GM12878 (cell line): ENCODE data around the gene LRP1B. TPM values are rescaled to one million over a fixed set of nuclear protein-coding genes. Genes with fewer than 3 reads are reported as not detected.
A peak's percentile ranks its signal among the peaks of the same experiment; 100 is the strongest.

Source experiments
- ATAC-seq: fragments of 200-7000 bp; cut with Tn5 transposase; 3 replicates; pipeline ENCODE4 v1.9.1; 2020; ENCODE audit warnings: mild to moderate bottlenecking, moderate library complexity
- BruUV-seq: library from RNA; stranded (reverse); fragments of 400-500 nt; replicated peaks from 2 replicates; lab custom pipeline; 2021; lab: Mats Ljungman, UMichigan
- CTCF ChIA-PET: fragments of 300-600 bp; sonication (Branson Sonifier 250); formaldehyde crosslinking; extraction: SDS; loops from one replicate; lab custom pipeline; 2021; ENCODE audit warnings: inconsistent platforms; lab: Yijun Ruan, JAX
- POLR2A ChIA-PET: fragments of 350-600 bp; formaldehyde crosslinking; extraction: SDS; loops from one replicate; lab custom pipeline; 2021; ENCODE audit warnings: inconsistent platforms; lab: Charles Lee
- RAD21 ChIA-PET: fragments of 300-600 bp; sonication (Branson Sonifier 250); formaldehyde crosslinking; loops from one replicate; lab custom pipeline; 2023; ENCODE audit warnings: antibody characterized with exemption; ENCODE audit not compliant: unreplicated experiment; lab: Charles Lee
- SMC1A ChIA-PET: fragments of 300-600 bp; sonication (Branson Sonifier 250); formaldehyde crosslinking; loops from one replicate; lab custom pipeline; 2023; ENCODE audit not compliant: unreplicated experiment, uncharacterized antibody; lab: Charles Lee
- DNase-seq: peaks from one replicate; pipeline ENCODE4 v3.0.0-alpha.2; 2011; ENCODE audit warnings: low read depth, low spot score
- FAIRE-seq: peaks from 3 replicates; lab custom pipeline; 2011; peaks lifted over from hg19 to GRCh38; lab: Jason Lieb, UNC
- H2AFZ ChIP-seq: 2 replicates; pipeline ENCODE4 v1.6.0; 2011; ENCODE audit warnings: low read depth, low read length, control low read depth; ENCODE audit not compliant: control insufficient read depth
- H3K27ac ChIP-seq: 2 replicates; pipeline ENCODE4 v1.5.1; 2011; ENCODE audit warnings: control low read depth; ENCODE audit not compliant: control insufficient read depth, insufficient read depth
- H3K27me3 ChIP-seq, 2 experiments: replicated peaks in 1 of 2; 2 replicates each; pipeline versions ENCODE4 v1.6.0 to v1.6.1; 2011; ENCODE audit warnings: low read length in 1 of 2; ENCODE audit not compliant: control insufficient read depth in 2 of 2, insufficient read depth in 2 of 2
- H3K36me3 ChIP-seq, 2 experiments: 2 replicates each; pipeline ENCODE4 v1.5.1; 2011; ENCODE audit warnings: low read length in 1 of 2; ENCODE audit not compliant: control insufficient read depth in 2 of 2, insufficient read depth in 2 of 2
- H3K4me1 ChIP-seq: 2 replicates; pipeline ENCODE4 v1.6.1; 2011; ENCODE audit warnings: mild to moderate bottlenecking, low read length, moderate library complexity, mixed read lengths; ENCODE audit not compliant: control insufficient read depth, insufficient read depth
- H3K4me2 ChIP-seq: 2 replicates; pipeline ENCODE4 v1.6.0; 2011; ENCODE audit warnings: control low read depth; ENCODE audit not compliant: control insufficient read depth, insufficient read depth
- H3K4me3 ChIP-seq: fragments of 200-600 bp; sonication (generic); 2 replicates; pipeline ENCODE4 v1.5.1; 2016
- H3K79me2 ChIP-seq: 2 replicates; pipeline ENCODE4 v1.6.0; 2011; ENCODE audit warnings: low read length; ENCODE audit not compliant: control insufficient read depth, insufficient read depth
- H3K9ac ChIP-seq: 2 replicates; pipeline ENCODE4 v1.8.0; 2011; ENCODE audit warnings: low read length, control low read depth, mixed read lengths; ENCODE audit not compliant: control insufficient read depth, insufficient read depth
- H3K9me3 ChIP-seq: replicated peaks from 3 replicates; pipeline ENCODE4 v1.5.1; 2011; ENCODE audit warnings: mild to moderate bottlenecking, low read length; ENCODE audit not compliant: control insufficient read depth, insufficient read depth
- H4K20me1 ChIP-seq: 2 replicates; pipeline ENCODE4 v1.6.0; 2011; ENCODE audit not compliant: control insufficient read depth, insufficient read depth
- BACH1 ChIP-seq: fragments of 450-650 bp; IDR thresholded peaks from 2 replicates; pipeline ENCODE4 v1.6.1; 2017; ENCODE audit warnings: mild to moderate bottlenecking, borderline replicate concordance
- CBFB ChIP-seq: IDR thresholded peaks from 2 replicates; pipeline ENCODE4 v1.6.1; 2016; ENCODE audit warnings: antibody characterized with exemption, low read depth
- RUNX3 ChIP-seq: IDR thresholded peaks from 2 replicates; pipeline ENCODE4 v1.6.1; 2012; ENCODE audit warnings: low read length, inconsistent platforms
- SMC3 ChIP-seq: IDR thresholded peaks from 2 replicates; pipeline ENCODE4 v1.6.1; 2011; ENCODE audit warnings: low read length, improper control_type of control experiment, borderline replicate concordance
- ZSCAN29 ChIP-seq: fragments of 450-650 bp; IDR thresholded peaks from 2 replicates; pipeline ENCODE4 v1.6.1; 2017; ENCODE audit warnings: mild to moderate bottlenecking, moderate library complexity
- WGBS: methylation state at CpG from one replicate; pipeline ENCODE4 v1.1.6; 2016; ENCODE audit warnings: low lambda C conversion rate; ENCODE audit not compliant: insufficient replicate concordance, insufficient coverage; ENCODE audit errors: missing lambda C conversion rate; 5-methylcytosine and 5-hydroxymethylcytosine counted together
- in situ Hi-C: fragments of 300-500 bp; cut with MboI; formaldehyde crosslinking; loops from 9 replicates; pipeline ENCODE4 v1.14.3; 2018; ENCODE audit warnings: mixed read lengths
- intact Hi-C: fragments of 100-400 bp; cut with micrococcal nuclease; formaldehyde crosslinking; loops from one replicate; pipeline ENCODE4 v1.14.2; 2022; ENCODE audit not compliant: unreplicated experiment
- polyA plus RNA-seq, 11 experiments: library from polyadenylated mRNA; depleted of rRNA in 4 of 11; unstranded in 6 of 11; stranded (reverse) in 5 of 11; fragments of >200 nt; fragmentation: Nextera tagmentation in 4 of 11; fragmentation: Illumina TruSeq in 1 of 11; extraction: Ambion mirVana in 4 of 11; extraction: Trizol in 1 of 11; gene quantifications; 1 replicate in 1 of 11; 2 replicates in 10 of 11; pipeline versions ENCODE4 v1.2.1 to v1.2.3, GENCODE V29; 2011 to 2016; ENCODE audit warnings: inconsistent platforms in 2 of 11, missing spikeins in 2 of 11, low read depth in 1 of 11
- total RNA-seq, 4 experiments: library from RNA; depleted of rRNA in 3 of 4; stranded (reverse); fragments of >200 nt in 3 of 4; fragmentation: Illumina TruSeq in 1 of 4; extraction: Trizol in 1 of 4; gene quantifications; 2 replicates each; pipeline versions ENCODE4 v1.2.1 to v1.2.3, GENCODE V29; 2013 to 2021
- TF ChIP-seq, protein P1 (sequence below): IDR thresholded peaks from 2 replicates; pipeline ENCODE4 v1.6.1; 2011; ENCODE audit warnings: borderline replicate concordance, low read depth, mild to moderate bottlenecking, moderate library complexity, mixed read lengths, low read length; ENCODE audit not compliant: insufficient read depth; ENCODE audit errors: extremely low read length
- TF ChIP-seq, protein P2 (sequence below): fragments of 450-650 bp; formaldehyde crosslinking; IDR thresholded peaks from 2 replicates; pipeline ENCODE4 v1.5.0; 2022; ENCODE audit warnings: mild to moderate bottlenecking, missing genetic modification characterization
- TF ChIP-seq, protein P3 (sequence below): fragments of 450-650 bp; IDR thresholded peaks from 2 replicates; pipeline ENCODE4 v1.6.1; 2017; ENCODE audit warnings: mild to moderate bottlenecking, moderate library complexity

Gene LRP1B
- total and polyA plus RNA-seq, 10 of the 15 experiments (the other 5 are each of a cell fraction or from before 2014, with no cell fraction given): under 0.01 to 0.06 (median 0.03) TPM; not detected in 5

DNA sequence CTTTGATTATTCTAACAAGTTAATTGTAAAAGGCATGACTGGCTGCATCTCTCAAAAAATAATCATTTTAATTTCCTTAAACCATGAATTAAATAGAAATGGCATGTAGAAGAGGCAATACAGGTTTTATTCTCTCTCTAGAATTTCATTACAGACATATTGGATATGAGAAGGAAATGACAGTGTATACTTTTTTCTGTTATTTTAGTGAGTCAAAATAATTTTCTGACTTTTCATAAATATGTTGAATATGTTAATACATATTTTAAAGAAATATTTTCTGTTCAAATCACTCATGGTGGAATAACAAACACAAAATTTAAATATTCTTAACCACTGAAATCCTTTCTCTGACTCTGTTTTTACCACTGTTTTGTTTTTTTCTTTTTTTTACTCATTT is 510.4 kb downstream of the LRP1B start (continued):
- TF ChIP-seq, protein P1, sequence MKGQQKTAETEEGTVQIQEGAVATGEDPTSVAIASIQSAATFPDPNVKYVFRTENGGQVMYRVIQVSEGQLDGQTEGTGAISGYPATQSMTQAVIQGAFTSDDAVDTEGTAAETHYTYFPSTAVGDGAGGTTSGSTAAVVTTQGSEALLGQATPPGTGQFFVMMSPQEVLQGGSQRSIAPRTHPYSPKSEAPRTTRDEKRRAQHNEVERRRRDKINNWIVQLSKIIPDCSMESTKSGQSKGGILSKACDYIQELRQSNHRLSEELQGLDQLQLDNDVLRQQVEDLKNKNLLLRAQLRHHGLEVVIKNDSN: no peak

DNA sequence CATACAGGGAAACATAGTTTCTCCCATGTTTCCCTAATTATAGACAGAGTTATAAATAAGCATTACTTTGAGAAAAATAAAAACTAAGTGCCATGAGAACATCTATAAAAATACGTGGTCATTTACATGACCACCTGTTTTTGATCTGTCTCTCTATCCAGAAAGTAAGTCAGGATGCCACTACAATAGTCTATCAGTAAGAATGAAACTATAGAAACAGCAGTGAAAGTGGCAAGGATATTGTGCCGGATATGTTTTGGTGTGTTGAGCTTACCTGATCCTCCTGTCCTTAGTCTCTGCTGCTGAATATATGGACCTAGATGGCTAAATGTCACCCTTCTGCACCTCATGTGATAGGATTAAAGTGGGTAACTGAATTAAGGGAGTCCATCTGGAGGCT is 512.4 kb downstream of the LRP1B start:
- SMC1A ChIA-PET: no interaction called here
- H3K27ac ChIP-seq: no peak overlapping the region
- in situ Hi-C loops: no loop called here
- no peak for FAIRE-seq
- no peaks in the 10 kb centered on the region for H3K9me3 ChIP-seq
- no peaks in the 10 kb centered on the region for H3K36me3 ChIP-seq
- H4K20me1 ChIP-seq: no peaks in the 10 kb centered on the region
- no peak for DNase-seq
- no peak overlapping the region for H3K4me3 ChIP-seq
- CTCF ChIA-PET: no interaction called here
- intact Hi-C loops: no loop called here
- H3K9ac ChIP-seq: no peak overlapping the region
- 15% methylated on average over 2 of the region's 2 CpGs for WGBS
- RAD21 ChIA-PET: no interaction called here
- no TSS peak for BruUV-seq
- H2AFZ ChIP-seq: no peak overlapping the region
- no peaks in the 10 kb centered on the region for H3K27me3 ChIP-seq
- H3K4me1 ChIP-seq: no peaks in the 10 kb centered on the region
- ATAC-seq: peak; percentile 37; the same call in 1 of the 3 replicates
- no peaks in the 10 kb centered on the region for H3K79me2 ChIP-seq
- no peak overlapping the region for H3K4me2 ChIP-seq
- POLR2A ChIA-PET: no interaction called here
- no peak for TF ChIP-seq SMC3

DNA sequence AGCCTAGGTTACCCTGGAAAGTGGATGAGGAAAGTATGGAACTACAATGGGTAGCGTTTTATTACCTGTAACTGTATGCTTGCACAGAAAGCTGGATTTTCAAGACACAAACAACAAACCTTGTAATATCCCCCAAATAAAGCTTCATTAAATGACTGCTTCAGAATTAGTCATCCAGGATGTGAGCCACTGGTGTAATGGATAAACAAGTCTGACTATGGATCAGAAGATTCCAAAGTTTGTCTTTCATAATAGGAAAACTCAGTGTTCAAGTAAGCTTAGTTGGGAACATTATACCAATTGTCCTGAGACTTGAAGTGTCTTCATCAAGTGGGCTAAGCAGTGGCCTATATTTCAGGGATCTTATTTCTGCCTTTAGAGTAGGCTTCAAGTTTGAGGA is 518.8 kb downstream of the LRP1B start:
- Histone ChIP-seq H3K9ac (no peak overlapping the region), H3K9me3 (no peaks in the 10 kb centered on the region), H4K20me1 (no peaks in the 10 kb centered on the region), H3K4me2 (no peak overlapping the region), H3K27ac (no peak overlapping the region), H3K27me3 (no peaks in the 10 kb centered on the region), H3K4me1 (no peaks in the 10 kb centered on the region), H3K79me2 (no peaks in the 10 kb centered on the region), H2AFZ (no peak overlapping the region), H3K36me3 (no peaks in the 10 kb centered on the region), H3K4me3 (no peak overlapping the region)
- ATAC-seq: no peak
- SMC1A ChIA-PET: interaction anchor here (1.2 kb wide), 1 partner anchor 13 kb away, joined by 4 read pairs; no protein-coding TSS in a partner anchor
- RAD21 ChIA-PET: no interaction called here
- 0% methylated on average over 1 of the region's 1 CpG for WGBS
- no TSS peak for BruUV-seq
- CTCF ChIA-PET: no interaction called here
- in situ Hi-C loops: no loop called here
- FAIRE-seq: no peak
- POLR2A ChIA-PET: interaction anchor here (0.6 kb wide), 1 partner anchor 428 kb away, joined by 3 read pairs; no protein-coding TSS in a partner anchor
- DNase-seq: no peak
- intact Hi-C loops: no loop called here
- TF ChIP-seq CBFB (no peak), ZSCAN29 (no peak), RUNX3 (no peak), BACH1 (no peak)
- TF ChIP-seq, protein P2, sequence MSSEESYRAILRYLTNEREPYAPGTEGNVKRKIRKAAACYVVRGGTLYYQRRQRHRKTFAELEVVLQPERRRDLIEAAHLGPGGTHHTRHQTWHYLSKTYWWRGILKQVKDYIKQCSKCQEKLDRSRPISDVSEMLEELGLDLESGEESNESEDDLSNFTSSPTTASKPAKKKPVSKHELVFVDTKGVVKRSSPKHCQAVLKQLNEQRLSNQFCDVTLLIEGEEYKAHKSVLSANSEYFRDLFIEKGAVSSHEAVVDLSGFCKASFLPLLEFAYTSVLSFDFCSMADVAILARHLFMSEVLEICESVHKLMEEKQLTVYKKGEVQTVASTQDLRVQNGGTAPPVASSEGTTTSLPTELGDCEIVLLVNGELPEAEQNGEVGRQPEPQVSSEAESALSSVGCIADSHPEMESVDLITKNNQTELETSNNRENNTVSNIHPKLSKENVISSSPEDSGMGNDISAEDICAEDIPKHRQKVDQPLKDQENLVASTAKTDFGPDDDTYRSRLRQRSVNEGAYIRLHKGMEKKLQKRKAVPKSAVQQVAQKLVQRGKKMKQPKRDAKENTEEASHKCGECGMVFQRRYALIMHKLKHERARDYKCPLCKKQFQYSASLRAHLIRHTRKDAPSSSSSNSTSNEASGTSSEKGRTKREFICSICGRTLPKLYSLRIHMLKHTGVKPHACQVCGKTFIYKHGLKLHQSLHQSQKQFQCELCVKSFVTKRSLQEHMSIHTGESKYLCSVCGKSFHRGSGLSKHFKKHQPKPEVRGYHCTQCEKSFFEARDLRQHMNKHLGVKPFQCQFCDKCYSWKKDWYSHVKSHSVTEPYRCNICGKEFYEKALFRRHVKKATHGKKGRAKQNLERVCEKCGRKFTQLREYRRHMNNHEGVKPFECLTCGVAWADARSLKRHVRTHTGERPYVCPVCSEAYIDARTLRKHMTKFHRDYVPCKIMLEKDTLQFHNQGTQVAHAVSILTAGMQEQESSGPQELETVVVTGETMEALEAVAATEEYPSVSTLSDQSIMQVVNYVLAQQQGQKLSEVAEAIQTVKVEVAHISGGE (CRISPR knock-in tag): no peak
- TF ChIP-seq, protein P3, sequence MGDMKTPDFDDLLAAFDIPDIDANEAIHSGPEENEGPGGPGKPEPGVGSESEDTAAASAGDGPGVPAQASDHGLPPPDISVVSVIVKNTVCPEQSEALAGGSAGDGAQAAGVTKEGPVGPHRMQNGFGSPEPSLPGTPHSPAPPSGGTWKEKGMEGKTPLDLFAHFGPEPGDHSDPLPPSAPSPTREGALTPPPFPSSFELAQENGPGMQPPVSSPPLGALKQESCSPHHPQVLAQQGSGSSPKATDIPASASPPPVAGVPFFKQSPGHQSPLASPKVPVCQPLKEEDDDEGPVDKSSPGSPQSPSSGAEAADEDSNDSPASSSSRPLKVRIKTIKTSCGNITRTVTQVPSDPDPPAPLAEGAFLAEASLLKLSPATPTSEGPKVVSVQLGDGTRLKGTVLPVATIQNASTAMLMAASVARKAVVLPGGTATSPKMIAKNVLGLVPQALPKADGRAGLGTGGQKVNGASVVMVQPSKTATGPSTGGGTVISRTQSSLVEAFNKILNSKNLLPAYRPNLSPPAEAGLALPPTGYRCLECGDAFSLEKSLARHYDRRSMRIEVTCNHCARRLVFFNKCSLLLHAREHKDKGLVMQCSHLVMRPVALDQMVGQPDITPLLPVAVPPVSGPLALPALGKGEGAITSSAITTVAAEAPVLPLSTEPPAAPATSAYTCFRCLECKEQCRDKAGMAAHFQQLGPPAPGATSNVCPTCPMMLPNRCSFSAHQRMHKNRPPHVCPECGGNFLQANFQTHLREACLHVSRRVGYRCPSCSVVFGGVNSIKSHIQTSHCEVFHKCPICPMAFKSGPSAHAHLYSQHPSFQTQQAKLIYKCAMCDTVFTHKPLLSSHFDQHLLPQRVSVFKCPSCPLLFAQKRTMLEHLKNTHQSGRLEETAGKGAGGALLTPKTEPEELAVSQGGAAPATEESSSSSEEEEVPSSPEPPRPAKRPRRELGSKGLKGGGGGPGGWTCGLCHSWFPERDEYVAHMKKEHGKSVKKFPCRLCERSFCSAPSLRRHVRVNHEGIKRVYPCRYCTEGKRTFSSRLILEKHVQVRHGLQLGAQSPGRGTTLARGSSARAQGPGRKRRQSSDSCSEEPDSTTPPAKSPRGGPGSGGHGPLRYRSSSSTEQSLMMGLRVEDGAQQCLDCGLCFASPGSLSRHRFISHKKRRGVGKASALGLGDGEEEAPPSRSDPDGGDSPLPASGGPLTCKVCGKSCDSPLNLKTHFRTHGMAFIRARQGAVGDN: no peak
